Measurements from ENCODE around the gene MAD1L1. TPM values are rescaled to one million over a fixed set of nuclear protein-coding genes. Genes with fewer than 3 reads are reported as not detected.

MAD1L1 gene
- total RNA-seq, 1 donor from 2014 or later = 32.3 TPM

DNA sequence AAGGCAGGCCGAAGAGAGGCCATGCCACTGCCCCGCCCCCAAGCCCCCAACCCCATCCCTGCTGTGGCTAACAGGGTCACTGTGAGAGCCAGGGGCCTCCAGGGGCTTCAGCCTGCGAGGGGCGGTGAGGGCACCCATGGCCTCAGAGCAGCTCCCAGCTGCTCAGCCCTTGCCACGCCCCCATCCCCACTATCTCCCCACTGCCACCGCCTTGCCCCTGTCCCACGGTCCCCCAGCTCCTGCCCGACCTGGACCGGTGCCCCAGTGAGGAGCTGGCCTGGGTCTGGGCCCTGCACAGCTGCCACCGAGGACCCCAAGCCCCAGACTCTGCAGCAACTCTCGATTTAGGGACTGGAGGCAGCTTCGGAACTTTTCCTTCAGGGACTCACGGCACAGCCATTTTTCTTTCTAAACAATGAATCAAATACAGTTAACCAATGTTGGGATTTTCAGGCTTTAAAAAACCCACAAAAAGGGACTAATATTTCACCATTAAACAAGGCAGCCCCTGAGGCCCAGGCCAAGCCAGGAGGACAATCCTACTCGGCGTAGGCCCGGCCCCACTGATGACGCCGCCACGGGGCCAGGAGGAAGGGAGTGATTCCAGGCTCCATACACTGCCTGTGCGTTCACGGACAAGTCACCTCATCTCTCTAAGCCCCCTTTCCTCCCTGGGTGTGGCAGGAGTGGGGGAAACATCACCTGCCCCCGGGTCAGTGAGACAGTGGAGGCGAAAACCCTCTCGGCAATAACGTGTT lies 325.6 kb downstream of the MAD1L1 start:
- peaks cover 2% of the 10 kb centered on the region for H3K27me3 Mint-ChIP-seq (ENCODE audit: low read depth, unreplicated experiment)
- no peaks in the 10 kb centered on the region for H3K79me2 ChIP-seq (ENCODE audit: insufficient read depth, low read length)
- no peaks in the 10 kb centered on the region for H3K4me1 Mint-ChIP-seq (ENCODE audit: low read depth, unreplicated experiment)
- no peak for TF ChIP-seq EZH2 (IDR thresholded peaks at IDR 0.05; ENCODE audit: insufficient read depth, low read length)
- TF ChIP-seq, protein P1, sequence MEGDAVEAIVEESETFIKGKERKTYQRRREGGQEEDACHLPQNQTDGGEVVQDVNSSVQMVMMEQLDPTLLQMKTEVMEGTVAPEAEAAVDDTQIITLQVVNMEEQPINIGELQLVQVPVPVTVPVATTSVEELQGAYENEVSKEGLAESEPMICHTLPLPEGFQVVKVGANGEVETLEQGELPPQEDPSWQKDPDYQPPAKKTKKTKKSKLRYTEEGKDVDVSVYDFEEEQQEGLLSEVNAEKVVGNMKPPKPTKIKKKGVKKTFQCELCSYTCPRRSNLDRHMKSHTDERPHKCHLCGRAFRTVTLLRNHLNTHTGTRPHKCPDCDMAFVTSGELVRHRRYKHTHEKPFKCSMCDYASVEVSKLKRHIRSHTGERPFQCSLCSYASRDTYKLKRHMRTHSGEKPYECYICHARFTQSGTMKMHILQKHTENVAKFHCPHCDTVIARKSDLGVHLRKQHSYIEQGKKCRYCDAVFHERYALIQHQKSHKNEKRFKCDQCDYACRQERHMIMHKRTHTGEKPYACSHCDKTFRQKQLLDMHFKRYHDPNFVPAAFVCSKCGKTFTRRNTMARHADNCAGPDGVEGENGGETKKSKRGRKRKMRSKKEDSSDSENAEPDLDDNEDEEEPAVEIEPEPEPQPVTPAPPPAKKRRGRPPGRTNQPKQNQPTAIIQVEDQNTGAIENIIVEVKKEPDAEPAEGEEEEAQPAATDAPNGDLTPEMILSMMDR (IDR thresholded peaks at IDR 0.05; ENCODE audit: insufficient read depth, low read depth, low read length) = no peak
- DNase-seq (ENCODE audit: low read depth) (no peak), FAIRE-seq (no peak)
- H3K4me3 Mint-ChIP-seq (ENCODE audit: unreplicated experiment) = no peak overlapping the region
- H3K4me1 ChIP-seq (ENCODE audit: insufficient read depth, low read length) = peaks cover 3% of the 10 kb centered on the region
- no peak overlapping the region for H2AFZ ChIP-seq (ENCODE audit: low read depth, low read length)
- H3K27ac ChIP-seq (ENCODE audit: low read depth, low read length) = no peak overlapping the region
- no peak overlapping the region for H3K4me3 ChIP-seq (ENCODE audit: insufficient read depth, low read depth, low read length)
- H3K27me3 ChIP-seq (ENCODE audit: insufficient read depth, low read length) = no peaks in the 10 kb centered on the region
- H3K4me2 ChIP-seq (ENCODE audit: low read length) = no peak overlapping the region
- H3K9ac ChIP-seq (ENCODE audit: low read length) = no peak overlapping the region
- peaks cover 6% of the 10 kb centered on the region for H3K36me3 Mint-ChIP-seq (ENCODE audit: low read depth, unreplicated experiment)
- H3K9me3 Mint-ChIP-seq (ENCODE audit: unreplicated experiment) = peaks cover 7% of the 10 kb centered on the region
- no peaks in the 10 kb centered on the region for H4K20me1 ChIP-seq (ENCODE audit: insufficient read depth, low read length)
- H3K27ac Mint-ChIP-seq (ENCODE audit: unreplicated experiment) = no peak overlapping the region
- no peaks in the 10 kb centered on the region for H3K9me3 ChIP-seq (ENCODE audit: insufficient read depth, low read depth, low read length)
- no peaks in the 10 kb centered on the region for H3K36me3 ChIP-seq (ENCODE audit: insufficient read depth, low read length)

GRCh38 chr7:1906087-1906830 lies 326.5 kb downstream of the MAD1L1 start:
- DNase-seq (ENCODE audit: low read depth) = no peak
- Mint-ChIP-seq H3K36me3 (ENCODE audit: low read depth, unreplicated experiment) (peaks cover 6% of the 10 kb centered on the region), H3K27me3 (ENCODE audit: low read depth, unreplicated experiment) (no peaks in the 10 kb centered on the region), H3K27ac (ENCODE audit: unreplicated experiment) (no peak overlapping the region), H3K9me3 (ENCODE audit: unreplicated experiment) (peaks cover 7% of the 10 kb centered on the region), H3K4me3 (ENCODE audit: unreplicated experiment) (no peak overlapping the region), H3K4me1 (ENCODE audit: low read depth, unreplicated experiment) (no peaks in the 10 kb centered on the region)
- H3K36me3 ChIP-seq (ENCODE audit: insufficient read depth, low read length) = no peaks in the 10 kb centered on the region
- H3K9ac ChIP-seq (ENCODE audit: low read length) = no peak overlapping the region
- no peak overlapping the region for H2AFZ ChIP-seq (ENCODE audit: low read depth, low read length)
- H3K27me3 ChIP-seq (ENCODE audit: insufficient read depth, low read length) = no peaks in the 10 kb centered on the region
- no peaks in the 10 kb centered on the region for H4K20me1 ChIP-seq (ENCODE audit: insufficient read depth, low read length)
- H3K4me3 ChIP-seq (ENCODE audit: insufficient read depth, low read depth, low read length) = no peak overlapping the region
- no peaks in the 10 kb centered on the region for H3K79me2 ChIP-seq (ENCODE audit: insufficient read depth, low read length)
- no peaks in the 10 kb centered on the region for H3K9me3 ChIP-seq (ENCODE audit: insufficient read depth, low read depth, low read length)
- no peak for FAIRE-seq
- no peak for TF ChIP-seq EZH2 (IDR thresholded peaks at IDR 0.05; ENCODE audit: insufficient read depth, low read length)
- TF ChIP-seq, protein P1 (IDR thresholded peaks at IDR 0.05; ENCODE audit: insufficient read depth, low read depth, low read length) = no peak
- no peak overlapping the region for H3K4me2 ChIP-seq (ENCODE audit: low read length)
- no peaks in the 10 kb centered on the region for H3K4me1 ChIP-seq (ENCODE audit: insufficient read depth, low read length)
- H3K27ac ChIP-seq (ENCODE audit: low read depth, low read length) = no peak overlapping the region
